HG03045 (cell line): ENCODE results near the gene SH2D6.
A peak's percentile ranks its signal among the peaks of the same experiment; 100 is the strongest.
"Not testable (repeated sequence)": the region's sequence is repeated elsewhere in the genome, so short reads cannot be mapped to it uniquely, and the experiment has no call there.

Experiments used
- ATAC-seq: cut with Tn5 transposase; IDR thresholded peaks from one replicate; pipeline ENCODE4 v1.9.1; 2021; ENCODE audit warnings: mild to moderate bottlenecking, moderate library complexity; ENCODE audit not compliant: unreplicated experiment

The SH2D6 gene

DNA sequence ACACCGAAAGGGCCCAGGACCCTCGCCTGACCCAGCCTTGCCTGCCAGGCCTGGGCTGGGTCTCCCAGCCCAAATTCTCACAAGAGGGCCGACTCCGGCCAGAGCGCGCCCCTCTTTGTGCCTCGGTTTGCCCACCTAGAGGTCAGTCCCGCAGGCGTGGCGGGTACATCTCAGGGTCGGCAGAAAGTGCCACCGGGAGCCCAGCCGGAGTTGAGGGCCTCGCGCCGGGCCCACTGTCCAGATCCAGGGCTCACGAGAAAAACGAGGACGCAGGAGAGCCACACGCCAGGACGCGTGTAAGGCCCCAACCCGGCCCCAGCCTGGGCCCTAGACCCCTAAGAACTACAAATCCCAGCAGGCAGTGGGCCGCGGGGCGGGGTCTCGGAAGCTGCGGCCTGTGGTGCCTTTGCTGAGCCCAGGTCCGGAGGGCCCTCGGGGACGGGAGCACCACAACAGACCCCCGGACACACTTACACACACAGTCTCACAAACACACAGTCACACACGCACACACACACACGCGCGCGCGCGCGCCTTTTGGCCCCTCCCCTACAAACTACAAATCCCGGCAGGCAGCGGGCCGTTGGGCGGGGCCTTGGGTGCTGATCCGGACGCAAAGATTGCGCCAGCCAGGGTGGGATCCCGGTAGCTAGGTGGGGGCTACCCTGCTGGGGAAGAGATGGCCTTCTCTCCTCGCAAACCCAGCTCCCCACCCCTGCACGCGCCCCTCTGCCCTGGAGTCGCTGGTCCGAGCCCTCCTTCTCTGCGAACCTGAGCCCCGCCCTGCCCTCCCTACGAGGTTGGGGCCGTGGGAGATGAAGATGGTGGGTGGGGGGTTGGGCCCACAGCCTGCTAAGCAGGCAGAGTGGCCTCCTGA lies at the start of gene SH2D6:
TSS of gene SH2D6 (plus strand) at position 583 of the 877 bp plus-strand sequence. CDS start 10,752 bp downstream, outside the sequence.
- ATAC-seq: peak; percentile 78

GRCh38 chr2:85368921-85369320 lies 49.6 kb upstream of the SH2D6 start:
- no peak for ATAC-seq

DNA sequence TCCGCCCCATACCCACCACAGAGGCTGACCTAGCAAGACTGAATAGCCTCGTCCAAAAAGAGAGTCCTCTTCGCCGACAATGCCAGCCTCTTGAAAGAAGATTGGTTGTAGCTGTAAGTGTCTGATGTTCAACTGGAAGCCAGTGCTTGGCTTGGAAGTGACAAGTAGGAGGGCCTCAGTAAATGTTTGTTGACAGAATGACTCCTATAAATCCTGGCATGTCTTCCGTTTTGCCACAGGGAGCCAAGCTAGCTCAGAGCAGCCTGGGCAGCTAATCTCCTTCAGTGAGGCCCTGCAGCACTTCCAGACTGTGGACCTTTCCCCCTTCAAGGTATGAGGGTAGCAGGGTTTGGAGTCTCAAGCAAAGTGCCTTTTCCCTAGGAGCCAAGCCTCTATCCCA lies 49.0 kb upstream of the SH2D6 start:
- ATAC-seq: no peak

DNA sequence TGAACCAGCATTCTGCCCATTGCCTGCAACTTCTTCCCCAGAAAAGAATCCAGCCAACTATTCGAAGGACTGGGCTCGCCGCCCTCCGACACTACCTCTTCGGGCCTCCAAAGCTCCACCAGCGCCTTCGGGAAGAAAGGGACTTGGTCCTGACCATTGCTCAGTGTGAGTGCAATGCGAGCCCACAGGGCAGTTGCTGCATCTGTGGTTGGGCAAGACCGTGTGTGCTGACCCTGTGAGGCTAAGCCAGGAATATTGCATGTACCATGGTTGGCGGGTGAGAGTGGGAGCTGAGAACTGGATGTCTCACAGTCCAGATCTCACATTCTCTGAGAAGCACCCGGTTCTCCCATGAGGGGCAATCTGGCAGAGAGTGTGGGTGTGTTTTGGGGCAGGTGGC lies 47.5 kb upstream of the SH2D6 start:
- no peak for ATAC-seq

DNA sequence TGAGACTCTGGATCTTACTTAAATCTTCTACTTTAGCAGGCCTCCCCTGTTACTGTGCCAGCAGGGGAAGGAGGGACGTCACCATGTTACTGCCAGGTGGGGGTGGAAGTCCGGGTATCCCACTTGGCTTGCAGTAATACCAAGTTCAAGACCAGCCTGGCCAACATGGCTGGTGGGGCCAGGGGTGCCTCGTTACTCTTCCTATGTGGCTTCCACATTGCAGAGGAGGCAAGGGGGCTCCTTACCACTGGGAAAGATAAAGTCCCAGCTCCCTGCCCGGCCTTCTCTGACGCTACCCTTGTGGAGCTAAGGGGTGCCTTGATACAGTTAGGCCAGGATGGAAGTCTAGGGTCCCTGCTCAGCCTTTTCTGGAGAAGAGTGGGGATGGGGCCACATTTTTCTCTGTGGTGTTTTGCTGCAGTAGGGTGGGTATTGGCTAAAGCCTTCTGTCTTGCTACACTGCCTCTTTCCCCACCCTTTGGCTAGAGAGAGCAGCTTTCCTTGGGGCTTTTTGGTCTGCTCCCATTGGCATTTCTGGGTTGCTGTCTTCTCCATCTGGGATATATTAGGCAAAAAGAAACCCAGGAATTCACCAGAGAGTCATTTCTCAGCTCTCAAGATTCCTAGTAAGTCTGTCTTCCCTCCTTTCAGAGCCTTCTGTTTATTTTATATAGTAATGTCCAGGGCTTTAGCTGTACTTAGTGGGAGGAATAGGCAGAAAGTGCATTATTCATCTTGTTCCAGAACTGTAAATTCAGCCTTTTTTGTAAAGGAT lies 42.0 kb upstream of the SH2D6 start:
- no peak for ATAC-seq

DNA sequence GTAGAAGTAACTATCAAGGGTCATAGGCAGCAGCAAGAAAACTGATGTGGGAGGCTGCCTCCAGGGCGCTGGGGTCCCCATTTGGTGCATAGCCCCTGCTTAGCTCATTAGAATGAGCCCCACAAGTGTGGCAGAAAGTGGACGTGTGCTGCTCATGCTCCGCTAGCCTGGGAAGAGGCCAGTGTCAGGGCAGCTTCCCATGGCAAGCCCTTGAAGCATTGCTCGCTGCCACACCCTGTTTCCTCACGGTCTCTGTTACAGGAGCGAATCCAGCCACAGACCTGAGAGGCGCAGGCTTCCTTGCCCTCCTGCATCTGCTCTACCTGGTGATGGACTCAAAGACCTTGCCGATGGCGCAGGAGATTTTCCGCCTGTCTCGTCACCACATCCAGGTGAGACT lies 41.4 kb upstream of the SH2D6 start:
- no peak for ATAC-seq

DNA sequence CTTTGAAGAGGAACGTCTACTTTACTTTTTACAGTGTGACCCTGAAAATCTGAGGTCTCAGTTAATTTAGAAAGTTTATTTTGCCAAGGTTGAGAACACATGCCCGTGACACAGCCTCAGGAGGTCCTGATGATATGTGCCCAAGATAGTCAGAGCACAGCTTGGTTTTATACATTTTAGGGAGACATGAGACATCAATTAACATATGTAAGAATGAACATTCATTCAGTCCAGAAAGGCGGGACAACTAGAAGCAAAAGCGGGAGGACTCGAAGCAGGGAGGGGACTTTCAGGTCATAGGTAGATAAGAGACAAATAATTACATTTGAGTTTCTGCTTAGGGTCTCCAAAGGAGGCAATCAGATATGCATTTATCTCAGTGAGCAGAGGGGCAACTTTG lies 40.3 kb upstream of the SH2D6 start:
- no peak for ATAC-seq

DNA sequence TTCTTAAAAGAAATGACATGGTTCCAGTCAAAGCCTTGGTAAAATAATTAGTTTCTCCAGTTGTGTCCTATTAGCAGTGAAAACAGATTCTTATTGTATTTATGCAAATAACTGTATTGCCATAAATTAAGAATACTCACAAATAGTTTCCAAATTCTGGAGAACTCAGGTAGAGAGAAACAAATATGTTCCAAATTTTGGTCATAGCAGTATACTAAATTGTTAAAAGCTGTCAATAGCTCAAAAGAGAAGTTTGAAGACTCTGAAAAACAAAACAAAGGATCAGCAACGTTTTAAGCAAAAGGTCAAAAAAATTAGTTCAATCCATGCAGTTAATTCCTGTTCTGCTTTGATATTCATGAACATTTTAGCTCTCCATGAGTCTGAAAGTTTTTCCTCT lies 38.5 kb upstream of the SH2D6 start:
- ATAC-seq: no peak

DNA sequence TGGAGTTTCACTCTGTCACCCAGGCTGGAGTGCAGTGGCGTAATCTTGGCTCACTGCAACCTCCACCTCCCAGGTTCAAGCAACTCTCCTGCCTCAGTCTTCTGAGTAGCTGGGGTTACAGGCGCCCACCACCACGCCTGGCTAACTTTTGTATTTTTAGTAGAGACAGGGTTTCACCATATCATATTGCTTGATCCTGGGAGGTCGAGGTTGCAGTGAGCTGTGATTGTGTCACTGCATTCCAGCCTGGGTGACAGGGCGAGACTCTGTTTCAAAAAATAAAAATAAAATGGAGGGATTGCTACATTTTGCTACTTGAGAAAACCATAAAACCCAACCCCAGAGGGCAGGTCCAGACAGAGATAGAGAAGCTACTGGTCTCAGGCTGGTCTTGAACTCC lies 35.4 kb upstream of the SH2D6 start:
- not testable (repeated sequence) for ATAC-seq

- no peak for ATAC-seq
These were observed 34.7 kb upstream of the SH2D6 start for GRCh38 chr2:85383850-85384249.

- ATAC-seq: no peak
These were observed 32.8 kb upstream of the SH2D6 start for GRCh38 chr2:85385746-85386145.

GRCh38 chr2:85387754-85388153 lies 30.8 kb upstream of the SH2D6 start:
- ATAC-seq: no peak

DNA sequence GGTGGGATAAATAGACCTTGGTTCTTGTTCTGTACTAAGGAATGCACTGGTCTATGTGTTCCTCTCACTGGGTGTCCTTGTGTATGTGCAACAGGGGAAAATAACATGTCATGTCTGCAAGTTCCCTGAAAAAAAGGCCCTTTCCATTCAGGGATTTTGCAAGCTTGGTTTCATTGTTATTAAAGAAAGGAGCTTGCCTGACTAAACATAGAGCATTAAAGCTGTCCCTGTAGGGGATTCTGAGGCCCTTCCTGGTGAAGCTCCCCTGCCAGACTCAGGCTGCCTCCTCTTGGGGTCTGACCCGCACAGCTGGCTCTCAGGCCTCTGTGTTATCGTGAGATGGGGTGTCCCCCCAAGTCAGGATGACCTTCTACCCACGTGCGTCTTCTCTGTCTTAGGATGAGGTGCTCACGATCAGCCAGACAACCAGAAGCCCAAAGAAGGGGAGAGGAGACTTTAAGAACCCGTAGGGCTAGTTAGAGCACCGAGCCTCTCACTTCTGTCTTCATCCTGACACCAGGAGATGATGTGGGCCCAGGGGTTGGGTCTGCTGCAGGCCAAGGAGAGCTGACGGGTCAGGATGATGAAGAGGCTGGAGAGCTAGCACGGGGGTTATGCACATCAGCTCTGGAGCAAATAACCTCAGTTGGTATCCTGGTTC lies 29.5 kb upstream of the SH2D6 start:
- no peak for ATAC-seq

- ATAC-seq: no peak
These were observed 27.4 kb upstream of the SH2D6 start for GRCh38 chr2:85390941-85391669.

- no peak for ATAC-seq
These were observed 24.7 kb upstream of the SH2D6 start for GRCh38 chr2:85393836-85394235.

DNA sequence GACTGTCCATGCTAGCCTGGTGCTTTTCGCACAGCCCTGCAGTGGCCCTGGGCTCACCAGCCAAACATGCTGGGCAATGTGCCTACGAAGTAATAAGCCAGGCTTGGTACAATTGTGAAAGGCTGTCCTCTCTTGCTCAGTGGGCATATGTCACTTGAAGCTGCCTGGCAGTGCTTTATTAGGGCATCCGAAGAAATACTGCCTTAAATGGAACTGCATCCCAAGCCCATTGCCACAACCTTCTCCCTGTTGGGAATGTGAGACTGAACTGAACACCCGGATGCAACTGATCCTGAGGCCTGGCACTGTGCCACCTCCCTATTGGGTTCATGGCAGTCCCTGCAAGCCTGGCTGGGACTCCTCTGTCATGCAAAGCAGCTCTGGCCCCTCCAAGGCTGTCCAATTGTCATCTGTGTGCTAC lies 24.2 kb upstream of the SH2D6 start:
- no peak for ATAC-seq

DNA sequence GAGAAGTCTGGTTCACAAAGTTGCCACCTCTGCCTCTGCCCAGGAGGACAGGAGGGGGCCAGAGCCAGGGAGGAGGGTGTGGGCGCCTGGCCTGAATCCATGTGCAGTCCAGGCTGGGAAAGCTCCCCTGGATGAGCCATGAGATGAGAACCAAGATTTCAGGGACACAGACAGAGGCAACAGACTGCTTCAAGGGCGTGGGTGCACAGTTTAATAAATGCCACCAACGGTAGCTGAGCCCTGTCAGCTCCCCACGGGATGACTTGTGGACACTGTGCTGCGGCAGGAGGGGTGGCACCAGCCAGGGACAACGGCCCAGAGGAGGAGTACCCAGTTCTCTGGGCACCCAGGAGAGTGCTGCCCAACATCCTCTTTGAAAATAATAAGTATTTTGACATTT lies 23.5 kb upstream of the SH2D6 start:
- no peak for ATAC-seq

DNA sequence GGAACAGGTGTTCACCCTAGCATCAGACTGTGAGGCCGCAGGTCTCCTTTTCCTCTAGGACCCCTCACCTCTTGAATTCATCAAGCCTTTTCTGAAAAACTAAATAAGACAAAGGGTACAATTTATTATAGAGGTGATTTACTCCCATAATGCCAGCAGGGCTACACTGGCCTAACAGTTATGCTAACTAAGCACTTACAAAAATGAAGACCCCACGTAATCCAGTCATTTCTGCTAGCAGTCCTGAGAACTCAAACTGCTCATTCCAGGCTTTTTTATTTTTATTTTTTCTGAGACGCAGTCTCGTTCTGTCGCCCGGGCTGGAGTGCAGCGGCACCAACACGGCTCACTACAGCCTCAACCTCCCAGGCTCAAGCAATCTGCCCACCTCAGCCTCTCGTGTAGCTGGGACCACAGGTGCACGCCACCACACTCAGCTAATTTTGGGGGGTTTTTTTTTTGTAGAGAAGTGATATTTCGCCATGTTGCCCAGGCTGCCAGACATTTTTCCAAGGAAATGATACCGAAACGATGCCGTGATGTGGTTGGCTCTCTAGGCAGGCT lies 22.5 kb upstream of the SH2D6 start:
- ATAC-seq: no peak

GRCh38 chr2:85396531-85397470 lies 21.7 kb upstream of the SH2D6 start:
- ATAC-seq: no peak
